IMR-90 (cell line): ENCODE measurements around the gene THSD7B. TPM values are rescaled to one million over a fixed set of nuclear protein-coding genes. Genes with fewer than 3 reads are reported as not detected.

Source experiments
- ATAC-seq: fragments of 200-7000 bp; cut with Tn5 transposase; 2 replicates; pipeline ENCODE4 v1.9.1; 2020; ENCODE audit warnings: low read depth, mild to moderate bottlenecking, moderate library complexity
- BruUV-seq: library from RNA; stranded (reverse); fragments of 400-500 nt; replicated peaks from 2 replicates; lab custom pipeline; 2021; lab: Mats Ljungman, UMichigan
- CTCF ChIA-PET: fragments of 300-600 bp; formaldehyde crosslinking; extraction: SDS; loops from one replicate; lab custom pipeline; 2021; ENCODE audit warnings: antibody characterized with exemption; lab: Yijun Ruan, JAX
- POLR2A ChIA-PET: fragments of 300-600 bp; sonication (Branson Sonifier 250); formaldehyde crosslinking; loops from one replicate; lab custom pipeline; 2022; ENCODE audit warnings: antibody characterized with exemption; ENCODE audit not compliant: unreplicated experiment; lab: Charles Lee
- DNase-seq: peaks from one replicate; pipeline ENCODE4 v3.0.0; 2013
- H2AFZ ChIP-seq: replicated peaks from 2 replicates; pipeline ENCODE3; 2013; ENCODE audit warnings: low read length, mild to moderate bottlenecking; ENCODE audit not compliant: poor library complexity
- H2AK5ac ChIP-seq: 2 replicates; pipeline ENCODE4 v1.6.1; 2013; ENCODE audit warnings: low read depth, low read length, inconsistent platforms
- H2AK9ac ChIP-seq: replicated peaks from 2 replicates; pipeline ENCODE3; 2013; ENCODE audit warnings: mild to moderate bottlenecking, low read depth, low read length, moderate library complexity; ENCODE audit not compliant: poor library complexity
- H2BK120ac ChIP-seq: 2 replicates; pipeline ENCODE4 v1.6.1; 2013; ENCODE audit warnings: low read depth, low read length, inconsistent platforms
- H2BK15ac ChIP-seq: 3 replicates; pipeline ENCODE4 v1.6.1; 2013; ENCODE audit warnings: low read depth, low read length, inconsistent platforms
- H2BK20ac ChIP-seq: 2 replicates; pipeline ENCODE4 v1.6.1; 2013; ENCODE audit warnings: low read depth, mild to moderate bottlenecking, inconsistent platforms, low read length, moderate library complexity
- H2BK5ac ChIP-seq: 2 replicates; pipeline ENCODE4 v1.6.1; 2013; ENCODE audit warnings: mild to moderate bottlenecking, low read depth, low read length, inconsistent platforms; ENCODE audit not compliant: poor library complexity, severe bottlenecking
- H3K14ac ChIP-seq: replicated peaks from 2 replicates; pipeline ENCODE4 v1.6.1; 2013; ENCODE audit warnings: low read depth, low read length, inconsistent platforms
- H3K18ac ChIP-seq: 2 replicates; pipeline ENCODE4 v1.6.1; 2013; ENCODE audit warnings: low read depth, low read length, control low read depth
- H3K23ac ChIP-seq: 2 replicates; pipeline ENCODE4 v1.6.1; 2013; ENCODE audit warnings: low read depth, low read length, inconsistent platforms
- H3K27ac ChIP-seq: 2 replicates; pipeline ENCODE4 v1.5.1; 2013; ENCODE audit warnings: mild to moderate bottlenecking, control low read depth, low read length; ENCODE audit not compliant: insufficient read depth
- H3K27me3 ChIP-seq: 2 replicates; pipeline ENCODE4 v1.6.1; 2013; ENCODE audit warnings: low read length; ENCODE audit not compliant: control insufficient read depth, insufficient read depth
- H3K36me3 ChIP-seq: 2 replicates; pipeline ENCODE4 v1.6.1; 2013; ENCODE audit warnings: low read length, mixed read lengths; ENCODE audit not compliant: control insufficient read depth, insufficient read depth
- H3K4ac ChIP-seq: 2 replicates; pipeline ENCODE4 v1.6.1; 2013; ENCODE audit warnings: low read depth, low read length, inconsistent platforms
- H3K4me1 ChIP-seq: 2 replicates; pipeline ENCODE4 v1.6.1; 2013; ENCODE audit warnings: low read length, mixed read lengths; ENCODE audit not compliant: control insufficient read depth, insufficient read depth
- H3K4me2 ChIP-seq: 2 replicates; pipeline ENCODE4 v1.6.1; 2013; ENCODE audit warnings: low read depth, mild to moderate bottlenecking, control low read depth, low read length, moderate library complexity
- H3K4me3 ChIP-seq: 2 replicates; pipeline ENCODE4 v1.5.1; 2013; ENCODE audit warnings: low read depth, mild to moderate bottlenecking, control low read depth, low read length, moderate library complexity; ENCODE audit not compliant: insufficient read depth
- H3K56ac ChIP-seq: 2 replicates; pipeline ENCODE4 v1.6.1; 2013; ENCODE audit warnings: low read length, inconsistent platforms; ENCODE audit not compliant: insufficient read depth; ENCODE audit errors: extremely low read depth
- H3K79me1 ChIP-seq, 2 experiments: 2 replicates each; pipeline ENCODE4 v1.6.1; 2013; ENCODE audit warnings: low read length in 2 of 2, inconsistent platforms in 1 of 2, low read depth in 1 of 2
- H3K9ac ChIP-seq: 2 replicates; pipeline ENCODE4 v1.6.1; 2013; ENCODE audit warnings: low read depth, low read length, control low read depth
- H3K9me1 ChIP-seq: 2 replicates; pipeline ENCODE4 v1.6.1; 2013; ENCODE audit warnings: low read length, inconsistent platforms; ENCODE audit not compliant: insufficient read depth
- H3K9me3 ChIP-seq: 2 replicates; pipeline ENCODE4 v1.6.1; 2013; ENCODE audit warnings: low read length; ENCODE audit not compliant: control insufficient read depth, insufficient read depth
- H4K20me1 ChIP-seq: 2 replicates; pipeline ENCODE4 v1.6.1; 2013; ENCODE audit warnings: low read length, inconsistent platforms; ENCODE audit not compliant: insufficient read depth
- H4K5ac ChIP-seq: 2 replicates; pipeline ENCODE4 v1.6.1; 2013; ENCODE audit warnings: mild to moderate bottlenecking, low read depth, low read length, control low read depth
- H4K8ac ChIP-seq, 2 experiments: 2 replicates each; pipeline ENCODE4 v1.6.1; 2013; ENCODE audit warnings: low read depth in 2 of 2, low read length in 2 of 2, control low read depth in 1 of 2, inconsistent platforms in 1 of 2
- H4K91ac ChIP-seq: 2 replicates; pipeline ENCODE4 v1.6.1; 2013; ENCODE audit warnings: low read depth, low read length, inconsistent platforms; ENCODE audit not compliant: insufficient read depth
- BHLHE40 ChIP-seq: fragments of 150-350 bp; IDR thresholded peaks from 2 replicates; pipeline ENCODE4 v1.6.1; 2016; ENCODE audit warnings: mild to moderate bottlenecking, low read depth, low read length
- CEBPB ChIP-seq: IDR thresholded peaks from 2 replicates; pipeline ENCODE4 v1.6.1; 2012; ENCODE audit warnings: low read depth, low read length, improper control_type of control experiment
- FOS ChIP-seq: fragments of 150-350 bp; IDR thresholded peaks from 2 replicates; pipeline ENCODE4 v1.6.1; 2016; ENCODE audit warnings: low read depth, low read length
- MAZ ChIP-seq: IDR thresholded peaks from 2 replicates; pipeline ENCODE4 v1.6.1; 2012; ENCODE audit warnings: low read depth, mild to moderate bottlenecking, low read length, improper control_type of control experiment, moderate library complexity, borderline replicate concordance
- NFE2L2 ChIP-seq: fragments of 150-350 bp; IDR thresholded peaks from 2 replicates; pipeline ENCODE4 v1.6.1; 2016; ENCODE audit warnings: low read depth, mild to moderate bottlenecking, low read length
- RCOR1 ChIP-seq: IDR thresholded peaks from 2 replicates; pipeline ENCODE4 v1.6.1; 2012; ENCODE audit warnings: mild to moderate bottlenecking, low read length, improper control_type of control experiment; ENCODE audit not compliant: insufficient replicate concordance
- WGBS, 2 experiments: methylation state at CpG; one replicate each; pipeline versions ENCODE4 v1.1.5 to v1.1.7; 2013; ENCODE audit warnings: missing lambda C conversion rate in 2 of 2; ENCODE audit not compliant: insufficient read length in 1 of 2; ENCODE audit errors: extremely low coverage in 2 of 2; 5-methylcytosine and 5-hydroxymethylcytosine counted together
- dilution Hi-C: fragments of 300-500 bp; cut with HindIII; formaldehyde crosslinking; loops from one replicate; pipeline ENCODE4 v1.14.3; 2018; ENCODE audit warnings: low sequenced_read_pairs; ENCODE audit not compliant: unreplicated experiment
- in situ Hi-C: fragments of 300-500 bp; cut with MboI; formaldehyde crosslinking; loops from 3 replicates; pipeline ENCODE4 v1.14.3; 2019; ENCODE audit warnings: low sequenced_read_pairs, inconsistent platforms, mixed read lengths
- intact Hi-C: fragments of 100-400 bp; cut with micrococcal nuclease; formaldehyde crosslinking; loops from 2 replicates; pipeline ENCODE4 v1.10.0; 2022
- polyA plus RNA-seq, 3 experiments: library from polyadenylated mRNA; depleted of rRNA; stranded (reverse); fragments of >200 nt; gene quantifications; 2 replicates each; pipeline ENCODE4 v1.2.3, GENCODE V29; 2012; ENCODE audit warnings: low replicate concordance in 1 of 3
- total RNA-seq: library from RNA; depleted of rRNA; stranded (reverse); fragments of >200 nt; gene quantifications from 2 replicates; pipeline ENCODE4 v1.2.3, GENCODE V29; 2012
- TF ChIP-seq, protein P1 (sequence below): fragments of 150-350 bp; IDR thresholded peaks from 2 replicates; pipeline ENCODE4 v1.6.1; 2017; ENCODE audit warnings: mild to moderate bottlenecking, antibody characterized with exemption, low read length, low read depth

Gene THSD7B
- total and polyA plus RNA-seq, 2 of the 4 experiments (the other 2 are of a cell fraction), result not detected

DNA sequence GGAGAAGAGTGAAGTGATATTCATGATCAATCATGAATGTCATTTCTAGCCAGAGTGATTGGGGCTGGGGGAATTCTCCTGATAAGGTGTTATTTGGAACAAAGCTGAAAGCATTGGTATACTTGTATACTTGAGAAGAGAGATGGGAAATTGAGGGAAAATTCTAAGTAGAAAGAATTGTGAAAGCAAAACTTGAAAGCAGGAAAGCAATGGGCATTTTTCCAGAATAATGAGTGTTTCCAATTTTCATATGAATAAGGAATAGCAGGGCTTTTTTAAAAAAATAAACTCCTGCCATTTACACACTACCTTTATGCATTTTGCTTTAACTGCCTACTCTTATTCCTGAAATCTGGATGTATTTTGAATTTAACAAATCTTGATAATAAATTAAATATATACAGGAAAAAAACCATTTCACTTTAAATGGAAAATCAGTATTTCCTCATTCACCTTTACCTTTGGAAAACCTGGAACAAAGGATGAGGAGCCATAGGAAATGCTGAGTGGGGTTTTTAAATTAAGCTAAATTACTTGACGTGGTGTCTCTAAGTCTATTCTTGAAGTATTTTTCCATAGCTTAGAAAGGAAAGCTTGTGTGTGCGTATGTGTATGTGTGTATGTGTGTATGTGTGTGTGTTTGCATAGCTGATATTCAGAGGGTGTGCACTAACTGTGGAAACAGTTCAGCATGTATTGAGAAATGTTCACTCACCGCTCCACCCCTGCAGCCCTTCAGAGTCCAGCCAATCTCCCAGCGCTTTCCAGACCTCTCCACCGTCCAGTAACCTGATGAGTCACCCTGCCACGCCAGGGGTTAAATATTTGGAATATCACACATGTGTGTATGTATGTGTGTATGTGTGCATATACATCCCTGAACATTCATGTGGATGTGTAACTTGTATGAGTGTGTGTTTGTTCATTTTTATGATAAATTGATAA lies 427.3 kb downstream of the THSD7B start:
- no peak for DNase-seq
- H3K4ac ChIP-seq, result no peak overlapping the region

More for the DNA sequence above, 427.3 kb downstream of the THSD7B start:
- H3K27me3 ChIP-seq, result no peaks in the 10 kb centered on the region
- no peak overlapping the region for H2AK5ac ChIP-seq
- TF ChIP-seq RCOR1, result no peak
- TF ChIP-seq MAZ, result no peak
- TF ChIP-seq, protein P1, sequence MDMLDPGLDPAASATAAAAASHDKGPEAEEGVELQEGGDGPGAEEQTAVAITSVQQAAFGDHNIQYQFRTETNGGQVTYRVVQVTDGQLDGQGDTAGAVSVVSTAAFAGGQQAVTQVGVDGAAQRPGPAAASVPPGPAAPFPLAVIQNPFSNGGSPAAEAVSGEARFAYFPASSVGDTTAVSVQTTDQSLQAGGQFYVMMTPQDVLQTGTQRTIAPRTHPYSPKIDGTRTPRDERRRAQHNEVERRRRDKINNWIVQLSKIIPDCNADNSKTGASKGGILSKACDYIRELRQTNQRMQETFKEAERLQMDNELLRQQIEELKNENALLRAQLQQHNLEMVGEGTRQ, result no peak
- no peak for TF ChIP-seq FOS
- TF ChIP-seq BHLHE40, result no peak
- no peak for TF ChIP-seq NFE2L2
- no peak for TF ChIP-seq CEBPB
- no peak overlapping the region for H2BK20ac ChIP-seq
- dilution Hi-C loops (no loop called here), intact Hi-C loops (no loop called here), in situ Hi-C loops (no loop called here)
- H3K36me3 ChIP-seq, result no peaks in the 10 kb centered on the region
- H2AFZ ChIP-seq, result no peak overlapping the region
- no peak overlapping the region for H2BK5ac ChIP-seq
- H3K79me1 ChIP-seq, result no peaks in the 10 kb centered on the region
- ChIA-PET POLR2A (no interaction called here), CTCF (no interaction called here)
- H3K56ac ChIP-seq, result no peak overlapping the region
- peaks cover 15% of the 10 kb centered on the region for H3K9me3 ChIP-seq
- no peak overlapping the region for H3K14ac ChIP-seq
- BruUV-seq, result no TSS peak
- H3K9ac ChIP-seq, result no peak overlapping the region
- no peak overlapping the region for H2BK15ac ChIP-seq
- no CpG with 5 or more reads among the region's 6 CpGs for WGBS, 2 experiments
- no peak overlapping the region for H3K4me3 ChIP-seq
- H3K4me2 ChIP-seq, result no peak overlapping the region
- no peaks in the 10 kb centered on the region for H3K4me1 ChIP-seq
- no peak overlapping the region for H4K8ac ChIP-seq
- H3K23ac ChIP-seq, result no peak overlapping the region
- ATAC-seq, result no peak
- H4K20me1 ChIP-seq, result no peaks in the 10 kb centered on the region
- no peak overlapping the region for H4K91ac ChIP-seq
- H3K18ac ChIP-seq, result no peak overlapping the region
- H3K9me1 ChIP-seq, result no peaks in the 10 kb centered on the region
- H2AK9ac ChIP-seq, result no peak overlapping the region
- H4K5ac ChIP-seq, result no peak overlapping the region
- H2BK120ac ChIP-seq, result no peak overlapping the region
- H3K27ac ChIP-seq, result no peak overlapping the region
